ENCODE measurements around the gene SYNGAP1. TPM values are rescaled to one million over a fixed set of nuclear protein-coding genes. Genes with fewer than 3 reads are reported as not detected.

The SYNGAP1 gene
- total RNA-seq, 1 donor from 2014 or later, result 36.1 TPM

DNA sequence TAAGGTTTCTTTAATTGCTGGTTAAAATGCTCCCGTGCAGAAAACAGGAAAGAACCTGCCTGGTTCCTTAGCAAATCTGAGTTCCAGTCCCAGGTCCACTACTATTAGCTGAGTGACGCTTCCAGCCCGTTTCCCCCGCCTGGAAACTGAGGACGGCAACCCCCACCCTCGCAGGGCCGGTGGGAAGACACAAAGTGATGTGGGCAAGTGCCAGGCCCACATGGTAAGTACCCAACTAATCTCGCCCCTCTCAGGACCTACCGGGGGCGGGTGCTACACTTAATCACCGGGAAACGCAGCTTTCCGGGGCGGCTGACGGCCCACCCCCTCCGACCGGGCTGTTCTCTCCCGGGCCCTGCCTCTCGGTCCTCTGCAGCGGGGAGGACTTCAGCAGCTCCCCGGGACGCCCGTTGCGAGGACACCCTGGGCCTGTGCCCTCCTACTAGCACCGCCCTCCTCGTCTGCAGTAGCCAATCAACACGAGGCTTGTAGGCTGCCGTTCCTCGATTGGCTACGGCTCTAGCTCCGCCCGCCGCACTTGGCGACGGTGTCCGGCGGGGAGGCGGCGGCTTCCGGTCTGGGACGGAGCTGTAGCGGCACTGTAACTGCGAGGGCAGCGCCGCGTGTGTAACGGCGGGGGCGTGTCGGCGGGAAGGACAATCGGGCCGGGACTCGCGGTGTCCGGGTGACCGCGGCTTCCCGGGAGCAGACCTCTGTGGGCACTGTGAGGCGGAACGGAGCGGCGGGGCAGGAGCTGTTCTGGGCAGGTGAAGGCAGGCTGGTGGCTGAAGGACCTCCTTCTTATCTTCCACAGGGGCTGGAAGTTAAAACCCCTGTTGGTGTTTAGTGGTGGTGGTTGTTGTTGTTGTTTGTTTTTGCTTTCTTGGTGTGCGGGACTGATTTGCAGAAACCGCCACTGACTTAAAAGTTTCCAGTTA, 34.4 kb downstream of the SYNGAP1 start, which contains the start of gene ZBTB9:
TSS of gene ZBTB9 (plus strand) at position 568 of the 938 bp plus-strand sequence. CDS start 525 bp downstream, outside the sequence.
- H2AFZ ChIP-seq (ENCODE audit: low read depth, low read length), result peak within 1 kb of the TSS; percentile 77
- Mint-ChIP-seq H3K4me3 (ENCODE audit: unreplicated experiment) (peak within 1 kb of the TSS; percentile 95), H3K9me3 (ENCODE audit: unreplicated experiment) (no peaks in the 10 kb centered on the region), H3K27me3 (ENCODE audit: low read depth, unreplicated experiment) (no peaks in the 10 kb centered on the region), H3K36me3 (ENCODE audit: low read depth, unreplicated experiment) (peaks cover 18% of the 10 kb centered on the region), H3K27ac (ENCODE audit: unreplicated experiment) (peak within 1 kb of the TSS; percentile 92), H3K4me1 (ENCODE audit: low read depth, unreplicated experiment) (peaks cover 8% of the 10 kb centered on the region)
- H3K27ac ChIP-seq (ENCODE audit: low read depth, low read length), result peak within 1 kb of the TSS; percentile 51
- DNase-seq (ENCODE audit: low read depth) (peak; percentile 91), FAIRE-seq (no peak)
- H3K9me3 ChIP-seq (ENCODE audit: insufficient read depth, low read depth, low read length), result no peaks in the 10 kb centered on the region
- peaks cover 13% of the 10 kb centered on the region for H4K20me1 ChIP-seq (ENCODE audit: insufficient read depth, low read length)
- peak within 1 kb of the TSS; percentile 88 for H3K4me3 ChIP-seq (ENCODE audit: insufficient read depth, low read depth, low read length)
- H3K4me2 ChIP-seq (ENCODE audit: low read length), result peak within 1 kb of the TSS; percentile 93
- TF ChIP-seq, protein P1, sequence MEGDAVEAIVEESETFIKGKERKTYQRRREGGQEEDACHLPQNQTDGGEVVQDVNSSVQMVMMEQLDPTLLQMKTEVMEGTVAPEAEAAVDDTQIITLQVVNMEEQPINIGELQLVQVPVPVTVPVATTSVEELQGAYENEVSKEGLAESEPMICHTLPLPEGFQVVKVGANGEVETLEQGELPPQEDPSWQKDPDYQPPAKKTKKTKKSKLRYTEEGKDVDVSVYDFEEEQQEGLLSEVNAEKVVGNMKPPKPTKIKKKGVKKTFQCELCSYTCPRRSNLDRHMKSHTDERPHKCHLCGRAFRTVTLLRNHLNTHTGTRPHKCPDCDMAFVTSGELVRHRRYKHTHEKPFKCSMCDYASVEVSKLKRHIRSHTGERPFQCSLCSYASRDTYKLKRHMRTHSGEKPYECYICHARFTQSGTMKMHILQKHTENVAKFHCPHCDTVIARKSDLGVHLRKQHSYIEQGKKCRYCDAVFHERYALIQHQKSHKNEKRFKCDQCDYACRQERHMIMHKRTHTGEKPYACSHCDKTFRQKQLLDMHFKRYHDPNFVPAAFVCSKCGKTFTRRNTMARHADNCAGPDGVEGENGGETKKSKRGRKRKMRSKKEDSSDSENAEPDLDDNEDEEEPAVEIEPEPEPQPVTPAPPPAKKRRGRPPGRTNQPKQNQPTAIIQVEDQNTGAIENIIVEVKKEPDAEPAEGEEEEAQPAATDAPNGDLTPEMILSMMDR (IDR thresholded peaks at IDR 0.05; ENCODE audit: insufficient read depth, low read depth, low read length), result no peak
- no peak for TF ChIP-seq EZH2 (IDR thresholded peaks at IDR 0.05; ENCODE audit: insufficient read depth, low read length)
- H3K4me1 ChIP-seq (ENCODE audit: insufficient read depth, low read length), result peaks cover 8% of the 10 kb centered on the region
- no peaks in the 10 kb centered on the region for H3K27me3 ChIP-seq (ENCODE audit: insufficient read depth, low read length)
- H3K9ac ChIP-seq (ENCODE audit: low read length), result peak within 1 kb of the TSS; percentile 92
- peaks cover 31% of the 10 kb centered on the region for H3K79me2 ChIP-seq (ENCODE audit: insufficient read depth, low read length)
- H3K36me3 ChIP-seq (ENCODE audit: insufficient read depth, low read length), result peaks cover 11% of the 10 kb centered on the region

DNA sequence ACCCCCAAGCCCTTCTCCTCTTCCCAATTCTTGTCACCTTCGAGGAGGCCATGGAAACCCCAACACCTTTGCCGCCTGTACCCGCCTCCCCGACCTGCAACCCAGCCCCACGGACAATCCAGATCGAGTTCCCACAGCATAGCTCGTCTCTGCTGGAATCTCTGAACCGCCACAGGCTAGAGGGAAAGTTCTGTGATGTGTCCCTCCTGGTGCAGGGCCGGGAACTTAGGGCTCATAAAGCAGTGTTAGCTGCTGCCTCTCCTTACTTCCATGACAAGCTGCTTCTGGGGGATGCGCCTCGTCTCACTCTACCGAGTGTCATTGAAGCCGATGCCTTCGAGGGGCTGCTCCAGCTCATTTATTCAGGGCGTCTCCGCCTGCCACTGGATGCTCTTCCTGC, 35.2 kb downstream of the SYNGAP1 start:
- Histone ChIP-seq H2AFZ (ENCODE audit: low read depth, low read length) (peak overlapping the region; percentile 55), H4K20me1 (ENCODE audit: insufficient read depth, low read length) (peaks cover 13% of the 10 kb centered on the region), H3K4me1 (ENCODE audit: insufficient read depth, low read length) (peaks cover 8% of the 10 kb centered on the region), H3K4me2 (ENCODE audit: low read length) (peak overlapping the region; percentile 93), H3K4me3 (ENCODE audit: insufficient read depth, low read depth, low read length) (peak overlapping the region; percentile 88), H3K9ac (ENCODE audit: low read length) (peak overlapping the region; percentile 92), H3K79me2 (ENCODE audit: insufficient read depth, low read length) (peaks cover 31% of the 10 kb centered on the region), H3K27ac (ENCODE audit: low read depth, low read length) (no peak overlapping the region), H3K27me3 (ENCODE audit: insufficient read depth, low read length) (no peaks in the 10 kb centered on the region), H3K9me3 (ENCODE audit: insufficient read depth, low read depth, low read length) (no peaks in the 10 kb centered on the region), H3K36me3 (ENCODE audit: insufficient read depth, low read length) (peaks cover 11% of the 10 kb centered on the region)
- Mint-ChIP-seq H3K4me3 (ENCODE audit: unreplicated experiment) (peak overlapping the region; percentile 95), H3K9me3 (ENCODE audit: unreplicated experiment) (no peaks in the 10 kb centered on the region), H3K36me3 (ENCODE audit: low read depth, unreplicated experiment) (peaks cover 18% of the 10 kb centered on the region), H3K4me1 (ENCODE audit: low read depth, unreplicated experiment) (peaks cover 8% of the 10 kb centered on the region), H3K27me3 (ENCODE audit: low read depth, unreplicated experiment) (no peaks in the 10 kb centered on the region), H3K27ac (ENCODE audit: unreplicated experiment) (peak overlapping the region; percentile 92)
- no peak for FAIRE-seq
- DNase-seq (ENCODE audit: low read depth), result no peak
- no peak for TF ChIP-seq EZH2 (IDR thresholded peaks at IDR 0.05; ENCODE audit: insufficient read depth, low read length)
- TF ChIP-seq, protein P1 (IDR thresholded peaks at IDR 0.05; ENCODE audit: insufficient read depth, low read depth, low read length), result no peak
